WERI-Rb-1 (cell line): ENCODE data around the gene FAM20C.

Experiments used
- DNase-seq: peaks from one replicate; pipeline ENCODE4 v3.0.0-alpha.2; 2020
- H3K27ac ChIP-seq: fragments of 250-450 bp; sonication (Bioruptor Pico); 2 replicates; pipeline ENCODE4 v1.5.1; 2020; ENCODE audit warnings: mild to moderate bottlenecking, moderate library complexity
- H3K27me3 ChIP-seq: fragments of 250-450 bp; sonication (Bioruptor Pico); 2 replicates; pipeline ENCODE4 v1.5.1; 2021; ENCODE audit warnings: mild to moderate bottlenecking, low read depth, moderate library complexity; ENCODE audit not compliant: insufficient read depth, severe bottlenecking
- H3K36me3 ChIP-seq: fragments of 250-450 bp; sonication (Bioruptor Pico); 2 replicates; pipeline ENCODE4 v1.5.1; 2020; ENCODE audit warnings: mild to moderate bottlenecking, moderate library complexity
- H3K4me3 ChIP-seq: 2 replicates; pipeline ENCODE4 v1.5.1; 2011; ENCODE audit warnings: low read depth, mild to moderate bottlenecking, control low read depth, low read length
- H3K9me3 ChIP-seq: fragments of 250-450 bp; sonication (Bioruptor Pico); 2 replicates; pipeline ENCODE4 v1.5.1; 2021; ENCODE audit warnings: mild to moderate bottlenecking, moderate library complexity; ENCODE audit not compliant: severe bottlenecking
- CTCF ChIP-seq: IDR thresholded peaks from 2 replicates; pipeline ENCODE4 v1.5.1; 2011; ENCODE audit warnings: low read depth, mild to moderate bottlenecking, control low read depth, inconsistent platforms, low read length

The FAM20C gene

GRCh38 chr7:304574-305409, 112.4 kb downstream of the FAM20C start:
- no peaks in the 10 kb centered on the region for H3K36me3 ChIP-seq
- H3K27ac ChIP-seq: no peak overlapping the region
- H3K9me3 ChIP-seq: no peaks in the 10 kb centered on the region
- no peak for TF ChIP-seq CTCF
- DNase-seq: no peak
- no peak overlapping the region for H3K4me3 ChIP-seq
- H3K27me3 ChIP-seq: no peaks in the 10 kb centered on the region

GRCh38 chr7:305410-306151, 113.2 kb downstream of the FAM20C start:
- no peak for DNase-seq
- TF ChIP-seq CTCF: no peak
- Histone ChIP-seq H3K27me3 (no peaks in the 10 kb centered on the region), H3K9me3 (no peaks in the 10 kb centered on the region), H3K4me3 (no peak overlapping the region), H3K36me3 (no peaks in the 10 kb centered on the region), H3K27ac (no peak overlapping the region)

GRCh38 chr7:307970-308369, 115.6 kb downstream of the FAM20C start:
- H3K9me3 ChIP-seq: no peaks in the 10 kb centered on the region

GRCh38 chr7:309586-310228, 117.3 kb downstream of the FAM20C start:
- DNase-seq: no peak
- Histone ChIP-seq H3K9me3 (no peaks in the 10 kb centered on the region), H3K4me3 (no peak overlapping the region), H3K36me3 (no peaks in the 10 kb centered on the region), H3K27me3 (no peaks in the 10 kb centered on the region), H3K27ac (no peak overlapping the region)
- TF ChIP-seq CTCF: no peak

More at GRCh38 chr7:307970-308369, 115.6 kb downstream of the FAM20C start:
- H3K27ac ChIP-seq: no peak overlapping the region
- no peaks in the 10 kb centered on the region for H3K27me3 ChIP-seq
- no peaks in the 10 kb centered on the region for H3K36me3 ChIP-seq
- no peak for DNase-seq
- no peak overlapping the region for H3K4me3 ChIP-seq
- no peak for TF ChIP-seq CTCF
